ENCODE measurements around the gene PCDHGB3.

The PCDHGB3 gene

GRCh38 chr5:141359790-141360426 lies 10.1 kb upstream of the PCDHGB3 start, which contains the start of gene PCDHGB2:
Gene PCDHGB2, plus strand, starts transcription at chr5:141359994. Its CDS starts 142 bp downstream, at chr5:141360136.
- TF ChIP-seq, protein P1, sequence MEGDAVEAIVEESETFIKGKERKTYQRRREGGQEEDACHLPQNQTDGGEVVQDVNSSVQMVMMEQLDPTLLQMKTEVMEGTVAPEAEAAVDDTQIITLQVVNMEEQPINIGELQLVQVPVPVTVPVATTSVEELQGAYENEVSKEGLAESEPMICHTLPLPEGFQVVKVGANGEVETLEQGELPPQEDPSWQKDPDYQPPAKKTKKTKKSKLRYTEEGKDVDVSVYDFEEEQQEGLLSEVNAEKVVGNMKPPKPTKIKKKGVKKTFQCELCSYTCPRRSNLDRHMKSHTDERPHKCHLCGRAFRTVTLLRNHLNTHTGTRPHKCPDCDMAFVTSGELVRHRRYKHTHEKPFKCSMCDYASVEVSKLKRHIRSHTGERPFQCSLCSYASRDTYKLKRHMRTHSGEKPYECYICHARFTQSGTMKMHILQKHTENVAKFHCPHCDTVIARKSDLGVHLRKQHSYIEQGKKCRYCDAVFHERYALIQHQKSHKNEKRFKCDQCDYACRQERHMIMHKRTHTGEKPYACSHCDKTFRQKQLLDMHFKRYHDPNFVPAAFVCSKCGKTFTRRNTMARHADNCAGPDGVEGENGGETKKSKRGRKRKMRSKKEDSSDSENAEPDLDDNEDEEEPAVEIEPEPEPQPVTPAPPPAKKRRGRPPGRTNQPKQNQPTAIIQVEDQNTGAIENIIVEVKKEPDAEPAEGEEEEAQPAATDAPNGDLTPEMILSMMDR (IDR thresholded peaks at IDR 0.05; ENCODE audit: insufficient read depth, missing control alignments), result no peak
- DNase-seq (ENCODE audit: insufficient read length, low spot score) (no peak), FAIRE-seq (no peak)

DNA sequence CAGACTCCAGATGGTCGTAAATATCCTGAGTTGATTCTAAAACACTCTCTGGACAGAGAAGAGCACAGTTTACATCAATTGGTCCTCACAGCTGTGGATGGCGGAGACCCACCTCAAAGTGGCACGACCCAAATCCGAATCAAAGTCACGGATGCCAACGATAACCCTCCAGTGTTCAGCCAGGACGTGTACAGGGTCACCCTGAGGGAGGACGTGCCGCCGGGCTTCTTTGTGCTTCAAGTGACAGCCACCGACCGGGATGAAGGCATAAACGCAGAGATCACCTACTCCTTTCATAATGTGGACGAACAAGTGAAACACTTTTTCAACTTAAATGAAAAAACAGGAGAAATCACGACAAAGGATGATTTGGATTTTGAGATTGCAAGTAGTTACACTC lies 9.4 kb upstream of the PCDHGB3 start:
- TF ChIP-seq, protein P1 (IDR thresholded peaks at IDR 0.05; ENCODE audit: insufficient read depth, missing control alignments), result no peak
- DNase-seq (ENCODE audit: insufficient read length, low spot score), result no peak
- no peak for FAIRE-seq

DNA sequence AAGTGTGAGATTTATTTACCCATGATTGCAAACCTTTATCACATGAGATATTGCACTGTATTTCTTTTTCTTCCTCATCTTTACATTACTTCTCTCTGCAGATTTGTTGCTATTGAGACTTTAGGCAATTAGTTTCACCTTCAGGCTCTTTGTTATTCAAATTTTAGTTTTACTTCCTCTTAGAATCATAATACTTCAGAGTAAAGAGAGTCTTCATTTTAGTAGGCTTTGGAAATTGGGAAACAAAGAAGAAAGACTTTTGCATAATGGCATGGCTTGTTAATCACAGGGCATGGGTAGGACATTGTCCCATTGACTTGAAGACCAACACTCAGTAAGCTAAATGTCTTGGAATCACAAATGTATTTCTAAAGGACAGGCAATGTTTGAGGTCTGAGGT lies 7.3 kb upstream of the PCDHGB3 start:
- FAIRE-seq, result no peak
- TF ChIP-seq, protein P1 (IDR thresholded peaks at IDR 0.05; ENCODE audit: insufficient read depth, missing control alignments), result no peak
- no peak for DNase-seq (ENCODE audit: insufficient read length, low spot score)

- DNase-seq (ENCODE audit: insufficient read length, low spot score), result no peak
- TF ChIP-seq, protein P1 (IDR thresholded peaks at IDR 0.05; ENCODE audit: insufficient read depth, missing control alignments), result no peak
- no peak for FAIRE-seq
Measured at GRCh38 chr5:141363952-141364660, 5.9 kb upstream of the PCDHGB3 start, which contains the start of gene PCDHGA5. Gene PCDHGA5, plus strand, starts transcription at chr5:141364162. Its CDS starts 169 bp downstream, at chr5:141364331.

- no peak for DNase-seq (ENCODE audit: insufficient read length, low spot score)
Measured at GRCh38 chr5:141366016-141366896, 3.8 kb upstream of the PCDHGB3 start.

GRCh38 chr5:141371572-141372475 lies 1.8 kb downstream of the PCDHGB3 start:
- FAIRE-seq, result no peak
- no peak for DNase-seq (ENCODE audit: insufficient read length, low spot score)
- TF ChIP-seq, protein P1 (IDR thresholded peaks at IDR 0.05; ENCODE audit: insufficient read depth, missing control alignments), result no peak

More at GRCh38 chr5:141366016-141366896, 3.8 kb upstream of the PCDHGB3 start:
- FAIRE-seq, result no peak
- TF ChIP-seq, protein P1 (IDR thresholded peaks at IDR 0.05; ENCODE audit: insufficient read depth, missing control alignments), result no peak

All from D721Med (cell line).